Measurements from ENCODE around the gene FUT7.

FUT7 gene

GRCh38 chr9:137031904-137032640 lies at the start of gene FUT7:
FUT7 (minus strand) TSS chr9:137032088; CDS start chr9:137031991, 97 bp downstream.
- DNase-seq (ENCODE audit: low spot score): no peak

- DNase-seq (ENCODE audit: low spot score): no peak
Observed at GRCh38 chr9:137080260-137081122, 48.6 kb upstream of the FUT7 start.

- DNase-seq (ENCODE audit: low spot score): no peak
Observed at GRCh38 chr9:137079401-137079787, 47.5 kb upstream of the FUT7 start.

GRCh38 chr9:137078701-137079400 lies 47.0 kb upstream of the FUT7 start:
- DNase-seq (ENCODE audit: low spot score): no peak

GRCh38 chr9:137077758-137078693 lies 46.1 kb upstream of the FUT7 start:
- peak; percentile 63 for DNase-seq (ENCODE audit: low spot score)

GRCh38 chr9:137077010-137077747 lies 45.3 kb upstream of the FUT7 start, which contains the start of gene UAP1L1:
UAP1L1 (plus strand) TSS chr9:137077517; CDS start chr9:137077533, 16 bp downstream.
- peak; percentile 87 for DNase-seq (ENCODE audit: low spot score)

GRCh38 chr9:137076636-137077009 lies 44.7 kb upstream of the FUT7 start:
- DNase-seq (ENCODE audit: low spot score): no peak

GRCh38 chr9:137075275-137075775 lies 43.4 kb upstream of the FUT7 start:
- DNase-seq (ENCODE audit: low spot score): no peak

- no peak for DNase-seq (ENCODE audit: low spot score)
Observed at GRCh38 chr9:137074657-137075274, 42.9 kb upstream of the FUT7 start.

- no peak for DNase-seq (ENCODE audit: low spot score)
Observed at GRCh38 chr9:137073992-137074399, 42.1 kb upstream of the FUT7 start.

- no peak for DNase-seq (ENCODE audit: low spot score)
Observed at GRCh38 chr9:137071282-137071681, 39.4 kb upstream of the FUT7 start.

GRCh38 chr9:137070906-137071275 lies 39.0 kb upstream of the FUT7 start:
- DNase-seq (ENCODE audit: low spot score): peak; percentile 61

- DNase-seq (ENCODE audit: low spot score): peak; percentile 97
Observed at GRCh38 chr9:137070201-137070905, 38.5 kb upstream of the FUT7 start, which contains the start of gene SAPCD2. SAPCD2 (minus strand) TSS chr9:137070557; CDS start chr9:137070460, 97 bp downstream.

- DNase-seq (ENCODE audit: low spot score): no peak
Observed at GRCh38 chr9:137069508-137070091, 37.7 kb upstream of the FUT7 start.

- no peak for DNase-seq (ENCODE audit: low spot score)
Observed at GRCh38 chr9:137068539-137069507, 36.9 kb upstream of the FUT7 start.

- DNase-seq (ENCODE audit: low spot score): peak; percentile 88
Observed at GRCh38 chr9:137067860-137068538, 36.1 kb upstream of the FUT7 start.

All from RKO (cell line).